Skeletal muscle satellite cell (primary cell): ENCODE results near the gene ZFAND3.

Experiments
- H3K27me3 ChIP-seq: 2 replicates; pipeline ENCODE4 v1.7.0; 2013; ENCODE audit warnings: low read length; ENCODE audit not compliant: control insufficient read depth, insufficient read depth
- H3K36me3 ChIP-seq: 2 replicates; pipeline ENCODE4 v1.7.0; 2013; ENCODE audit warnings: mild to moderate bottlenecking, control low read depth, low read length; ENCODE audit not compliant: insufficient read depth
- H3K4me1 ChIP-seq: 2 replicates; pipeline ENCODE4 v1.7.0; 2013; ENCODE audit warnings: low read length; ENCODE audit not compliant: control insufficient read depth, insufficient read depth
- H3K4me2 ChIP-seq: 2 replicates; pipeline ENCODE4 v1.7.0; 2013; ENCODE audit warnings: mild to moderate bottlenecking, low read length
- H3K4me3 ChIP-seq: 2 replicates; pipeline ENCODE4 v1.7.0; 2013; ENCODE audit warnings: low read length
- H3K9ac ChIP-seq: 2 replicates; pipeline ENCODE4 v1.7.0; 2013; ENCODE audit warnings: mild to moderate bottlenecking, low read depth, low read length, moderate library complexity
- H3K9me3 ChIP-seq: replicated peaks from 2 replicates; pipeline ENCODE4 v1.7.0; 2013; ENCODE audit warnings: mild to moderate bottlenecking, control low read depth, low read length

Gene ZFAND3

DNA sequence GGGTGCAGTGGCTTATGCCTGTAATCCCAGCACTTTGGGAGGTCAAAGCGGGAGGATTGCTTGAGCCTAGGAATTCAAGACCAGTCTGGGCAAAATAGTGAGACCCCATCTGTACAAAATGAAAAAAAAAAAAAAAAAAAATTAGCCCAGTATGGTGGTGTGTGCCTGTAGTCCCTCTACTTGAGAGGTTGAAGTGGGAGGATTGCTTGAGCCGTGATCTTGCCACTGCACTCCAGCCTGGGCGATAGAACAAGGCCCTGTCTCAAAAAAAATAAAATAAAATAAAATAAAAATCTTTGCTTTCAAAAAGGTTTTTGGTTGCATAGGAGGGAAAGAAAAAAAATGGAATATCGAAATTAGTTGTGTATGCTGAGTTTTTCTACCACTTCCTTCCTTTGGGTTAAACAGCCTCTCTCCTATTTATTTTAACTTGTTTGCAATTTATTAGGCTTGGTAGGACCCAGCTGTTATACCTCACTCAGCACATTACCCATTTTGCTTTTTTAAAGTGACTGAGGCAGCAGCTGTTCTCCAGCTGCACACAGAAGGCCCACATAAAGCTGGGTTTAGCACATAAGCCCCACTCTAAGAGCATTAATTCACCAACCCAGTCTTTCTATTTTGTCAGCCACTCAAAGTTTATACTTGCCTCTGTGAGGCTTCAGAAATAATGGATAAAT is 152.3 kb downstream of the ZFAND3 start:
- Histone ChIP-seq H3K9me3 (peaks cover 3% of the 10 kb centered on the region), H3K9ac (no peak overlapping the region), H3K27me3 (no peaks in the 10 kb centered on the region), H3K4me2 (no peak overlapping the region), H3K4me3 (no peak overlapping the region), H3K4me1 (peaks cover 3% of the 10 kb centered on the region), H3K36me3 (no peaks in the 10 kb centered on the region)

DNA sequence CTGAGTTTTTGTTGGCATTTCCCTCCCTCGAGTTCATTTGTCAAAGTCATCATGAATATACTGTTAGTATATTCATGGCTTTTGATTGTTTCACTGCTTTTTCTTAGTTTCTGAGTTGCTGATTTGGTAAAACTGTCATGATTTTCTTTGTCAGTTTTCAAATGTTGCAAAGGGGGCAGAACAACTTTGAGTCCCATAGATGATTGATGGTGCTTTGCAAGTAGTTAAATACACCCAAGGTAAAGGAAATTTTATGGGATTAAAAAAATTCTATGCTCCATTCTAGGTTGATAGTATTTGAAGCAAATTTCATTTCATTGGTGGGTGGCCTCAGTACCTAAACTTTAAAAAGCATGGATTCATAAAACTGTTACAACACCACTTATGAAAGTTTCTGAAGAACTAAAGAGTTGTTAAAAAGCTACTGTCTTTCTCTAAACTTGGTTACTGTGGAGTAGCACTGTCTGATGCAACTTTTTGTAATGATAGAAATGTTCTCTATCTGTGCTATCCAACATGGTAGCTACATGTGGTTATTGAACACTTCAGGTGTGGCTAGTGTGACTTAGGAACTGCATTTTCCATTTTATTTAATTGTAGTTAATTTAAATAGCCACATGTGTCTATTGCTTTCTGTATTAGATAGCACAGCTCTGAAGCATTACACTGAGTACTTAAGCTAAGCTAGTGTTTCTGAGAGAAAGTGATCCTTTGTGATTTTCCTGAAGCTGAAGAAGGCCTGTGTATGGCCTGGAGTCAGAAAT is 153.6 kb downstream of the ZFAND3 start:
- H3K9ac ChIP-seq: no peak overlapping the region
- H3K9me3 ChIP-seq: peaks cover 3% of the 10 kb centered on the region
- no peaks in the 10 kb centered on the region for H3K27me3 ChIP-seq
- no peaks in the 10 kb centered on the region for H3K4me1 ChIP-seq
- H3K4me3 ChIP-seq: no peak overlapping the region
- no peaks in the 10 kb centered on the region for H3K36me3 ChIP-seq
- no peak overlapping the region for H3K4me2 ChIP-seq

DNA sequence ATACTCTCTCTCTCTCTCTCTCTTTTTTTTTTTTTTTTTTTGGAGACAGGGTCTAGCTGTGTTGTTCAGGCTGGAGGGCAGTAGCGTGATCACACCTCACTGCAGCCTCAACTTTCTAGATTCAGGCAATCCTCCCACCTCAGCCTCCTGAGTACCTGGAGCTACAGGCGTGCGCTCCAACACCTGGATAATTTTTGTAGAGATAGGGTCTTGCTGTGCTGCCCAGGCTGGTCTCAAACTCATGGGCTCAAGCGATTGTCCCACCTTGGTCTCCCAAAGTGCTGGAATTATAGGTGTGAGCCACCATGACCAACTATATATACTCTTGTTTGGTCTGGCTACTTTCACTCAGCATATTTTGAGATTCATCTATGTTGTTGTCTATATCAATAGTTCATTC is 154.9 kb downstream of the ZFAND3 start:
- Histone ChIP-seq H3K27me3 (no peaks in the 10 kb centered on the region), H3K9me3 (peaks cover 3% of the 10 kb centered on the region), H3K4me2 (no peak overlapping the region), H3K9ac (no peak overlapping the region), H3K4me1 (no peaks in the 10 kb centered on the region), H3K36me3 (no peaks in the 10 kb centered on the region), H3K4me3 (no peak overlapping the region)

DNA sequence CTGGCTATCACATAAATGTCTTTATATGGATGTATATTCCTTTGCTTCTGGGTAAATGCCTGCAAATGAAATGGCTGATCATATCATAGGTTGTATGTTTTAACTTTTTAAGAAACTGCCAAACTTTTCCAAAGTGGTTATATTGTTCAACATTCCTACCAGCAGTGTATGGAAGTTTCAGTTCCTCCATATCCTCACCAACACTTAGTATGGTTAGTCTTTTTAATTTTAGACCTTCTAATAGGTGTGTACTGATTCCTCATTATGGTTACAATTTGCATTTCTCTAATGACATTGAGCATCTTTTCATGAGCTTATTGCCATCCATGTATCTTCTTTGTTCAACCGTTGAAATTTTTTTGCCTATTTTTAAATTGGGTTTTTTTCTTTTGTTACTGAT is 155.4 kb downstream of the ZFAND3 start:
- Histone ChIP-seq H3K27me3 (no peaks in the 10 kb centered on the region), H3K9me3 (peaks cover 3% of the 10 kb centered on the region), H3K4me3 (no peak overlapping the region), H3K4me2 (no peak overlapping the region), H3K4me1 (no peaks in the 10 kb centered on the region), H3K9ac (no peak overlapping the region), H3K36me3 (no peaks in the 10 kb centered on the region)

- Histone ChIP-seq H3K36me3 (no peaks in the 10 kb centered on the region), H3K4me3 (no peak overlapping the region), H3K4me2 (no peak overlapping the region), H3K27me3 (no peaks in the 10 kb centered on the region), H3K4me1 (no peaks in the 10 kb centered on the region), H3K9me3 (peaks cover 3% of the 10 kb centered on the region), H3K9ac (no peak overlapping the region)
These were observed 158.2 kb downstream of the ZFAND3 start for GRCh38 chr6:37977715-37978114.

- Histone ChIP-seq H3K9ac (no peak overlapping the region), H3K4me3 (no peak overlapping the region), H3K4me2 (no peak overlapping the region), H3K27me3 (no peaks in the 10 kb centered on the region), H3K36me3 (no peaks in the 10 kb centered on the region), H3K9me3 (peaks cover 3% of the 10 kb centered on the region), H3K4me1 (no peaks in the 10 kb centered on the region)
These were observed 160.1 kb downstream of the ZFAND3 start for GRCh38 chr6:37979392-37980221.

GRCh38 chr6:37980222-37980595 is 160.7 kb downstream of the ZFAND3 start:
- no peak overlapping the region for H3K4me3 ChIP-seq
- no peaks in the 10 kb centered on the region for H3K36me3 ChIP-seq
- H3K4me2 ChIP-seq: no peak overlapping the region
- H3K9me3 ChIP-seq: no peaks in the 10 kb centered on the region
- no peaks in the 10 kb centered on the region for H3K4me1 ChIP-seq
- no peak overlapping the region for H3K9ac ChIP-seq
- no peaks in the 10 kb centered on the region for H3K27me3 ChIP-seq

- no peak overlapping the region for H3K9ac ChIP-seq
- H3K4me2 ChIP-seq: no peak overlapping the region
- H3K36me3 ChIP-seq: no peaks in the 10 kb centered on the region
- H3K9me3 ChIP-seq: no peaks in the 10 kb centered on the region
- no peaks in the 10 kb centered on the region for H3K27me3 ChIP-seq
- no peak overlapping the region for H3K4me3 ChIP-seq
- peaks cover 6% of the 10 kb centered on the region for H3K4me1 ChIP-seq
These were observed 162.1 kb downstream of the ZFAND3 start for GRCh38 chr6:37981626-37982025.

DNA sequence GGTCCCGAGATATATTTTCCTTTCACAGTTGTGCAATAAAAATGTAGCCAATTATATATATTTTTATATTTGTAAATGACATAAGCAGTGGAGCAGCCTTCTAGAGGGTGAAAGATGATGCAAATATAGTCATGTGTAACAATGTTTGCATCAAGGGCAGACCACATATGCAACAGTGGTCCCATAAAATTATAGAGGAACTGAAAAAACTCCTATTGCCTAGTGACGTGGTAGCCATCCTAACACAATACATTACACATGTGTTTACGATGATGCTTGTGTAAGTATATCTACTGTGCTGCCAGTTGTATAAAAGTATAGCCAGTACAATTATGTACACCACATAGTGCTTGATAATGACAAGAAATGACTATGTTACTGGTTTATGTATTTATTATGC is 162.8 kb downstream of the ZFAND3 start:
- H3K9ac ChIP-seq: no peak overlapping the region
- peaks cover 12% of the 10 kb centered on the region for H3K4me1 ChIP-seq
- no peak overlapping the region for H3K4me2 ChIP-seq
- H3K9me3 ChIP-seq: no peaks in the 10 kb centered on the region
- H3K4me3 ChIP-seq: no peak overlapping the region
- no peaks in the 10 kb centered on the region for H3K27me3 ChIP-seq
- H3K36me3 ChIP-seq: no peaks in the 10 kb centered on the region

DNA sequence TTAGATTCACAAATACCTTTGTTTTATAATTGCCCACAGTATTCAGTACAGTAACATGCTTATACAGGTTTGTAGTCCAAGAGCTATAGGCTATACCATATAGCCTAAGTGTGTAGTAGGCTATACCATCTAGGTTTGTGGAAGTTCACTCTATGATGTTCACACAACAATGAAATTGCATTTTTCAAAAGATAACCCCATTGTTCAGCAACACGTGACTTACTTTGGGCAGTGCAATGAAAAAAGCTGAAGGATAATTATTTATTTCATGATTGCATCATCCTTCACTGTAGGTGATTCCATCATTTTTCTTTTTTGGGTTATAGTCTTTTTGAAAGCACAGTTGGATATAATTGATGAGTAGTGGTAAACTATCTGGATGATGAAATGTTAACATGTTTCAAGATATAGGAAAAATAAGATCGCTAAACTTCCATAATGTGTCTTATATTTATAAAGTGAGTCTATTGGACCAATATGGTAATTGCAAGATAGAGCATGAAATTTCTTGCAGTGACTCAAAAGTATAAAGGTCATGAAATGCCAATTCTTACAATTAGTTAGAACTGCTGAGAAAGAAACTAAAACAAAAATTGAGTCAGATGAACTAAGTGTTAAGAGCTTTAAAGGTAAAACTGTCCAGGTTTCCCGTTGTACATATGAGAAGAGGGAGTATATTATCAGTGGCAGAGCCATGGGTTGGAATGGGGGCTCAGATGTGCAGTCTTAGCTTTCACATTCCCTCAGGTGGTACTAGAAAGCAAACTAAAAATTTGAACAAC is 164.4 kb downstream of the ZFAND3 start:
- Histone ChIP-seq H3K36me3 (no peaks in the 10 kb centered on the region), H3K27me3 (no peaks in the 10 kb centered on the region), H3K9me3 (no peaks in the 10 kb centered on the region), H3K4me3 (no peak overlapping the region), H3K4me2 (no peak overlapping the region), H3K9ac (no peak overlapping the region), H3K4me1 (peaks cover 28% of the 10 kb centered on the region)

- H3K9ac ChIP-seq: no peak overlapping the region
These were observed 165.1 kb downstream of the ZFAND3 start for GRCh38 chr6:37984578-37984977.

More at GRCh38 chr6:37984578-37984977, 165.1 kb downstream of the ZFAND3 start:
- no peaks in the 10 kb centered on the region for H3K27me3 ChIP-seq
- H3K9me3 ChIP-seq: no peaks in the 10 kb centered on the region
- H3K36me3 ChIP-seq: no peaks in the 10 kb centered on the region
- peaks cover 34% of the 10 kb centered on the region for H3K4me1 ChIP-seq
- H3K4me2 ChIP-seq: no peak overlapping the region
- H3K4me3 ChIP-seq: no peak overlapping the region
